Ecto neural progenitor cell (in vitro differentiated cells): ENCODE measurements around the gene TPRN.

Source experiments
- DNase-seq: peaks from one replicate; pipeline ENCODE4 v3.0.0-alpha.2; 2018; ENCODE audit warnings: low spot score

TPRN gene

GRCh38 chr9:137160716-137161557, 39.6 kb downstream of the TPRN start:
- DNase-seq: no peak

GRCh38 chr9:137160054-137160425, 40.5 kb downstream of the TPRN start:
- DNase-seq: no peak

- no peak for DNase-seq
Observed at GRCh38 chr9:137159105-137160053, 41.2 kb downstream of the TPRN start.

- no peak for DNase-seq
Observed at GRCh38 chr9:137158625-137159024, 41.9 kb downstream of the TPRN start.

- no peak for DNase-seq
Observed at GRCh38 chr9:137157618-137158415, 42.7 kb downstream of the TPRN start.

DNA sequence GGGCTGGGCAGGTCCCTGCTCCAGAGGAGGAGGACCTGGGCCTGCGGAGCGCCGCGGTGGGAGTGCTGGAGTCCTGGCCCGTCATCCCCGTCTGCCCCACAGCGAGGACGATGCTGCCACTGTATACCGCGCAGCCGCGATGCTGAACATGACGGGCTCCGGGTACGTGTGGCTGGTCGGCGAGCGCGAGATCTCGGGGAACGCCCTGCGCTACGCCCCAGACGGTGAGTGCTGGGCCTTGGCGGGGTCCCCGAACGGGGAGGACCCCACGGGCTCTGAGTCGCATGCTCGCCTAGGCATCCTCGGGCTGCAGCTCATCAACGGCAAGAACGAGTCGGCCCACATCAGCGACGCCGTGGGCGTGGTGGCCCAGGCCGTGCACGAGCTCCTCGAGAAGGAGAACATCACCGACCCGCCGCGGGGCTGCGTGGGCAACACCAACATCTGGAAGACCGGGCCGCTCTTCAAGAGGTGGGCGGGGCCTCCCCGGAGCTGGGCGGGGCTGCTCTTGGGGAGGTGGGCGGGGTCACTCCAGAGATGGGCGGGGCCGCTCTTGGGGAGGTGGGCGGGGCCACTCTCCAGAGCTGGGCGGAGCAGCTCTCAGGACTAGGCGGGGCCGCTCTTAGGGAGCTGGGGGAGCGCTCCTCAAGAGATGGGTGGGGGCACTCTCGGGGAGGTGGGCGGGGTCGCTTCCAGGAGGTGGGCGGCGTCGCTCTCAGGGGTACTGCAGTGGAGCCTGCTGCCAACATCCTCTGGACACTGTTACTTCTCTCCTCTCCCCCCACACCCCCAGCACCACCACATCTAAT, 43.8 kb downstream of the TPRN start:
- DNase-seq: peak; percentile 79

DNA sequence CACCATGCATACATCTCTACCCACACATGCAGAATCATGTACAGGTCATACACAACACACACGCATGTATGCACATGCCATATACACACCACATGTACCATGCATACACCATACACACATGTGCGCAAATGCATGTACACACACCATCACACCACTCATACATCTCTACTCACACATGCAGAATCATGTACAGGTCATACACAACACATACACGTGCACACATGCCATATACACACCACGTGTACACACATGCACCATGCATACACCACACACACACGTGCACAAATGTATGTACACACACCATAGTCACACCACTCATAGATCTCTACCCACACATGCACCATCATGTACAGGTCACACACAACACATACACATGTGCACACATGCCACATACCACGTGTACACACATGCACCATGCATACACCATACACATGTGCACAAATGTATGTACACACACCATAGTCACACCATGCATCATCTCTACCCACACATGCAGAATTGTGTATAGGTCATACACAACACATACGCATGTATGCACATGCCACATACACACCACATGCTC, 47.6 kb downstream of the TPRN start:
- DNase-seq: no peak

GRCh38 chr9:137150617-137151457, 49.7 kb downstream of the TPRN start:
- no peak for DNase-seq

GRCh38 chr9:137149942-137150616, 50.5 kb downstream of the TPRN start:
- DNase-seq: no peak

DNA sequence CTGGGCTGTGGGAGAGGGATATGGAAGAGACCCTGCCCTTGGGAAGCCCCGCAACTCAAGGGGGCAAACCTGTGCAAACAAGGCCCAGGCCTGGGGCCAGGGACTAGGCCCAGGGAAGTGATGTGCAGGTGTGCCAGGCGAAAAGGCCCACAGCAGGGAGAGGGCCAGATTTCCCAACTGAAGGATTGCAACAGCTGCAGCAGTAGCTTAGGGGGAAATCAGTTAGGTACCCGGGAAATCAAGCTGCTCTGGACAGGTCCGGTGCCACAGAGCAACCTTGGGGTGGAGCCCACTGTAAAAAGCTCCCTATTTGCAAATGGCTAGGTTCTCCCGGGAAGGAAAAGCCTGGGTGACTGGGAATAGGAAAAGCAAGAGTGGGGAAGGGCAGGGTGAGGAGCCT, 51.2 kb downstream of the TPRN start:
- DNase-seq: no peak

- no peak for DNase-seq
Observed at GRCh38 chr9:137148661-137149060, 51.9 kb downstream of the TPRN start.

- no peak for DNase-seq
Observed at GRCh38 chr9:137148242-137148641, 52.3 kb downstream of the TPRN start.

DNA sequence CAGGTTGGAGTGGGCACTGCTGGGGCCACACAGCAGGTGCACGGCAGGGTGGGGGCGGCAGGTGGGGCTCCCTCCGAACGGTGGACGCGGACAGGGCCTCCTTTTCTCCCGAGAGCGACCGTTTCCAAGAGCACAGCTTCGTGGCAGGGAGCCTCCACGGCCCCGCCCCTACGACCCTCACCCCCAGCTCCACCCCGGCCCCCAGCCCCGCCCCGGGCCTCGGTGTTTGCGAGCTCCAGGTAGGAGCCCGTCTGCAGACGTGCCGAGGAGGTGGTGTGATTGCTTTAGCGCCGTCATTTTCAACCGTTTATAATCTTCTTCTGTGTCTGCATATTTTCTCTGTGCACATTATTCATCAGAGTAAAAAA, 52.8 kb downstream of the TPRN start:
- no peak for DNase-seq

- DNase-seq: no peak
Observed at GRCh38 chr9:137147091-137147792, 53.3 kb downstream of the TPRN start.

DNA sequence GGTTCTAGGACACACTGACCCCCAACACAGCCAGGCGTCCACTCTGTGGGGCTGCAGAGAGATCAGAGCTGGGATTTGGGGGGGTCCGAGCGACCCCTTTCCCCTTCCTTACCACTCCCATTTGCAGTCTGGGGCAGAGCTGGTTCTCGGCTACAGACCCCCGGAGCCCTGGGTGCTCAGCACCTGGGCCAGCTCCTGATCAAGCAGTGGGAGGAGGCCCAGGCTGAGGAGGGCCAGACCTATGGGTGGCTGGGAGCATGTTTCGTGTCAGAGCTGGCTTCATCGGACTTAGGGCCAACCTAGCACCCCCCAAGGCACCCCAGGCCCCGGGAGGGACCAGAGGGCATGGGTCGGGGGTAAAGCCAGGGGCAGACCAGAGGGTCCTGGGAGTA, 54.0 kb downstream of the TPRN start:
- DNase-seq: no peak

- no peak for DNase-seq
Observed at GRCh38 chr9:137145731-137146526, 54.6 kb downstream of the TPRN start.

DNA sequence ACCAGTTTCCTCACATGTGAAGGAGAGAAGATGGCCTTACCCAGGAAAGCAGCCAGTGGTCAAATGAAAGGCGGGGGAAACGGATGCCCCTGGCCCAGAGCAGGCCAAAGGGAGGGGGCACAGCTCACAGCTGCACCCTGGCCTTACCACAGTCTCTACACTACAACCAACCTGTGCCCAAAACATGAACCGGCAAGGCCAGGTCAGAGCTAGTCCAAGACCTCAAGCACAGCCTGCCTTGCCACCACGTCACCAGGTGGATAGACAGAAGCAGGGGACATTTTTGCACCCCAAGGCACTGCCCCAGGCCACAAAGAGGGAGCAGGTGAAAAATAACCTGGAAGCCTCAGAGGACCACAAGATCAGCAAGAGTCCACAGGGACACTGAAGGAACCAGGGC, 57.1 kb downstream of the TPRN start:
- DNase-seq: no peak
